Fibroblast of the conjunctiva (primary cell): ENCODE results near the gene TLCD3B.
"Not testable (repeated sequence)": the region's sequence is repeated elsewhere in the genome, so short reads cannot be mapped to it uniquely, and the experiment has no call there.

Experiments used
- DNase-seq: peaks from one replicate; pipeline ENCODE4 v3.0.0-alpha.2; 2010; ENCODE audit warnings: low read depth

The TLCD3B gene

GRCh38 chr16:30025574-30025973 lies 5.5 kb downstream of the TLCD3B start:
- no peak for DNase-seq

- DNase-seq: no peak
Observed at GRCh38 chr16:30025156-30025555, 5.9 kb downstream of the TLCD3B start.

- no peak for DNase-seq
Observed at GRCh38 chr16:30024451-30024850, 6.6 kb downstream of the TLCD3B start.

- DNase-seq: no peak
Observed at GRCh38 chr16:30023586-30023985, 7.5 kb downstream of the TLCD3B start.

GRCh38 chr16:30022887-30023286 lies 8.2 kb downstream of the TLCD3B start, which contains the start of gene C16orf92:
Gene C16orf92, plus strand, starts transcription at chr16:30023198. Its CDS starts 143 bp downstream, at chr16:30023341.
- DNase-seq: no peak

- DNase-seq: no peak
Observed at GRCh38 chr16:30018731-30019158, 12.3 kb downstream of the TLCD3B start.

GRCh38 chr16:30017937-30018336 lies 13.1 kb downstream of the TLCD3B start:
- DNase-seq: not testable (repeated sequence)

- no peak for DNase-seq
Observed at GRCh38 chr16:30017277-30017656, 13.8 kb downstream of the TLCD3B start.

- DNase-seq: no peak
Observed at GRCh38 chr16:30016555-30017276, 14.4 kb downstream of the TLCD3B start.

- not testable (repeated sequence) for DNase-seq
Observed at GRCh38 chr16:30015450-30015849, 15.6 kb downstream of the TLCD3B start.

- not testable (repeated sequence) for DNase-seq
Observed at GRCh38 chr16:30012598-30012997, 18.5 kb downstream of the TLCD3B start.

GRCh38 chr16:30011714-30012504 lies 19.2 kb downstream of the TLCD3B start:
- no peak for DNase-seq

- no peak for DNase-seq
Observed at GRCh38 chr16:30010844-30011713, 20.0 kb downstream of the TLCD3B start, which contains the start of gene DOC2A. Gene DOC2A, minus strand, starts transcription at chr16:30011027. Its CDS starts 805 bp downstream, at chr16:30010222.

- DNase-seq: no peak
Observed at GRCh38 chr16:30009990-30010843, 20.9 kb downstream of the TLCD3B start.

- DNase-seq: no peak
Observed at GRCh38 chr16:30009085-30009862, 21.8 kb downstream of the TLCD3B start.

- no peak for DNase-seq
Observed at GRCh38 chr16:30007378-30007895, 23.6 kb downstream of the TLCD3B start.

GRCh38 chr16:30006659-30007377 lies 24.3 kb downstream of the TLCD3B start:
- DNase-seq: no peak

GRCh38 chr16:30006095-30006473 lies 25.0 kb downstream of the TLCD3B start:
- no peak for DNase-seq

GRCh38 chr16:30005341-30006094 lies 25.6 kb downstream of the TLCD3B start:
- DNase-seq: peak; percentile 18
